Prostate gland (tissue), 2 donors: ENCODE results near the gene PUS7L.

Experiments
- POLR2A ChIP-seq: fragments of 450-650 bp; IDR thresholded peaks from one replicate; pipeline ENCODE4 v1.6.1; 2016; ENCODE audit warnings: antibody characterized with exemption, mild to moderate bottlenecking
- TF ChIP-seq, protein P1 (sequence below), 4 experiments: fragments of 200-600 bp in 2 of 4; fragments of 450-650 bp in 2 of 4; sonication (generic) in 2 of 4; IDR thresholded peaks; 1 replicate in 3 of 4; 2 replicates in 1 of 4; pipeline ENCODE4 v1.5.1; 2016 to 2019; ENCODE audit warnings: antibody characterized with exemption in 4 of 4, mild to moderate bottlenecking in 2 of 4, moderate library complexity in 2 of 4

DNA sequence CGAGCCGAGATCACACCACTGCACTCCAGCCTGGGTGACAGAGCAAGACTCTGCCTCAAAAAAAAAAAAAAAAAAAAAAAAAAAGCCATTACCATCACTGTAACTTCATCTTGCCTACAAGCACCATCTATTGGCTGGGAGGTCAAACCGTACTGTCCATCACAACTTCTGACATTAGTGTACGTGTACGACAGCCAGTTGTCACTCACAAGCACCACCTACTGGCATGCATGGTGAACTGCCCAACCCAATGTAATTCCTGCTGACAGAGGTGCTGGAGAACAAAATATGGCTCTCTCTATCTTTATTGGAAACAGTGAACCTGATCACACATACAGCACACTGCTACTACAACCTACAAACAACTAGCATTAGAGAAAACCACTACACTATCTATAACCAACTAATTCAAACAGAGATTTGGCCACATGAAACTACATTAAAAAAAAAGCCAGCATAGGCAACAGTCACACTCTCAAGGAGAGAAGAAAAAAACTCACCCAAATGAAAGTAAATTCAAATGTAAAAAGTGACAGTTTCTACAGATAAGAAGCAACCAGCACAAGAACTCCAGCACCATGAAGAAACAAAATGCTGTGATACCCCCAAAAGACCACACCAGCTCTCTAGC, 82.3 kb downstream of the PUS7L start:
- TF ChIP-seq, protein P1, sequence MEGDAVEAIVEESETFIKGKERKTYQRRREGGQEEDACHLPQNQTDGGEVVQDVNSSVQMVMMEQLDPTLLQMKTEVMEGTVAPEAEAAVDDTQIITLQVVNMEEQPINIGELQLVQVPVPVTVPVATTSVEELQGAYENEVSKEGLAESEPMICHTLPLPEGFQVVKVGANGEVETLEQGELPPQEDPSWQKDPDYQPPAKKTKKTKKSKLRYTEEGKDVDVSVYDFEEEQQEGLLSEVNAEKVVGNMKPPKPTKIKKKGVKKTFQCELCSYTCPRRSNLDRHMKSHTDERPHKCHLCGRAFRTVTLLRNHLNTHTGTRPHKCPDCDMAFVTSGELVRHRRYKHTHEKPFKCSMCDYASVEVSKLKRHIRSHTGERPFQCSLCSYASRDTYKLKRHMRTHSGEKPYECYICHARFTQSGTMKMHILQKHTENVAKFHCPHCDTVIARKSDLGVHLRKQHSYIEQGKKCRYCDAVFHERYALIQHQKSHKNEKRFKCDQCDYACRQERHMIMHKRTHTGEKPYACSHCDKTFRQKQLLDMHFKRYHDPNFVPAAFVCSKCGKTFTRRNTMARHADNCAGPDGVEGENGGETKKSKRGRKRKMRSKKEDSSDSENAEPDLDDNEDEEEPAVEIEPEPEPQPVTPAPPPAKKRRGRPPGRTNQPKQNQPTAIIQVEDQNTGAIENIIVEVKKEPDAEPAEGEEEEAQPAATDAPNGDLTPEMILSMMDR (IDR thresholded peaks at IDR 0.05) = no peak
- no peak for TF ChIP-seq POLR2A
